Transverse colon (tissue), 4 donors: Measurements from ENCODE around the gene PLOD2. TPM values are rescaled to one million over a fixed set of nuclear protein-coding genes. Genes with fewer than 3 reads are reported as not detected.

Source experiments
- DNase-seq: peaks from one replicate; pipeline ENCODE4 v3.0.0-alpha.2; 2019
- H3K27ac ChIP-seq, 4 donors: fragments of 200-600 bp; sonication (generic); 2 replicates each; pipeline ENCODE4 v1.5.1; 2016 to 2018; ENCODE audit warnings: inconsistent platforms in 4 of 4
- H3K27me3 ChIP-seq: fragments of 200-600 bp; sonication (generic); 2 replicates; pipeline ENCODE4 v1.5.1; 2017; ENCODE audit warnings: inconsistent platforms
- H3K36me3 ChIP-seq, 4 donors: fragments of 200-600 bp; sonication (generic); 2 replicates each; pipeline ENCODE4 v1.5.1; 2017 to 2019; ENCODE audit warnings: inconsistent platforms in 4 of 4
- H3K4me1 ChIP-seq, 4 donors: fragments of 200-600 bp; sonication (generic); 2 replicates each; pipeline ENCODE4 v1.5.1; 2017 to 2020; ENCODE audit warnings: inconsistent platforms in 4 of 4
- H3K4me3 ChIP-seq, 4 donors: fragments of 200-600 bp; sonication (generic); 1 replicate in 1 of 4; 2 replicates in 3 of 4; pipeline versions ENCODE4 v1.5.1 to v1.6.1; 2017 to 2019; ENCODE audit warnings: inconsistent platforms in 4 of 4
- H3K9me3 ChIP-seq, 2 donors: fragments of 200-600 bp; sonication (generic); 2 replicates each; pipeline ENCODE4 v1.5.1; 2017 to 2019; ENCODE audit warnings: inconsistent platforms in 2 of 2
- CTCF ChIP-seq, 5 experiments: fragments of 200-600 bp in 3 of 5; fragments of 450-650 bp in 2 of 5; sonication (generic) in 3 of 5; IDR thresholded peaks; 1 replicate in 2 of 5; 2 replicates in 3 of 5; pipeline ENCODE4 v1.5.1; 2016 to 2017; ENCODE audit warnings: antibody characterized with exemption in 5 of 5, inconsistent platforms in 3 of 5, mild to moderate bottlenecking in 2 of 5, moderate library complexity in 1 of 5
- EP300 ChIP-seq: sonication (generic); formaldehyde crosslinking; IDR thresholded peaks from one replicate; pipeline ENCODE4 v1.6.1; 2017; ENCODE audit warnings: antibody characterized with exemption, low read depth
- POLR2A ChIP-seq: fragments of 450-650 bp; IDR thresholded peaks from one replicate; pipeline ENCODE4 v1.6.1; 2016; ENCODE audit warnings: antibody characterized with exemption, mild to moderate bottlenecking, moderate library complexity
- POLR2AphosphoS5 ChIP-seq, 3 donors: sonication (generic); formaldehyde crosslinking; IDR thresholded peaks; one replicate each; pipeline ENCODE4 v1.6.1; 2016; ENCODE audit warnings: antibody characterized with exemption in 3 of 3
- WGBS, 2 donors: methylation state at CpG; one replicate each; pipeline ENCODE4 v1.1.5; 2018; ENCODE audit warnings: low coverage in 1 of 2; 5-methylcytosine and 5-hydroxymethylcytosine counted together
- in situ Hi-C, 4 donors: fragments of 200-750 bp; cut with MboI; loops; one replicate each; pipeline versions ENCODE4 v1.15.0 to v1.15.1; 2017; ENCODE audit warnings: low sequenced_read_pairs in 3 of 4, low pct_ligation_motif_present in 1 of 4, low pct_unique_long_range_greater_than_20kb in 1 of 4
- intact Hi-C: fragments of 100-400 bp; cut with DNase I; formaldehyde crosslinking; loops from one replicate; pipeline ENCODE4 v1.15.1; 2023; ENCODE audit warnings: low total_unique reads
- total RNA-seq, 4 donors: library from RNA; depleted of rRNA; stranded (reverse); fragments of >200 nt; gene quantifications; one replicate each; pipeline ENCODE4 v1.1.0, GENCODE V29; 2016

PLOD2 gene
- total RNA-seq, 4 donors from 2014 or later: 18.9 to 178 (median 92.0) TPM

GRCh38 chr3:146180376-146180775 is 19.4 kb upstream of the PLOD2 start:
- in situ Hi-C loops: loop anchor here in 1 of 4 donors (25.0 kb wide), 1 partner anchor 118 kb away; no protein-coding TSS in a partner anchor
- no peak overlapping the region for H3K27ac ChIP-seq
- H3K4me1 ChIP-seq: no peaks in the 10 kb centered on the region
- 86 to 92% methylated on average over 4 to 6 of the region's 6 CpGs for WGBS, 2 donors
- no peak overlapping the region for H3K4me3 ChIP-seq
- TF ChIP-seq POLR2AphosphoS5 (IDR thresholded peaks at IDR 0.05) (no peak), POLR2A (no peak), CTCF (IDR thresholded peaks at IDR 0.05) (no peak), EP300 (no peak)
- no peaks in the 10 kb centered on the region for H3K36me3 ChIP-seq
- H3K9me3 ChIP-seq: no peaks in the 10 kb centered on the region
- no peaks in the 10 kb centered on the region for H3K27me3 ChIP-seq
- intact Hi-C loops: no loop called here
- no peak for DNase-seq

GRCh38 chr3:146178006-146178689 is 17.2 kb upstream of the PLOD2 start:
- intact Hi-C loops: no loop called here
- DNase-seq: no peak
- Histone ChIP-seq H3K4me3 (no peak overlapping the region), H3K27me3 (no peaks in the 10 kb centered on the region), H3K9me3 (no peaks in the 10 kb centered on the region), H3K36me3 (no peaks in the 10 kb centered on the region), H3K27ac (peak overlapping the region in 2 of 4 donors; percentile 13 to 34), H3K4me1 (no peaks in the 10 kb centered on the region)
- 54 to 72% methylated on average over 6 of the region's 6 CpGs for WGBS, 2 donors
- in situ Hi-C loops: loop anchor here in 1 of 4 donors (25.0 kb wide), 1 partner anchor 116 kb away; no protein-coding TSS in a partner anchor
- TF ChIP-seq EP300 (no peak), CTCF (IDR thresholded peaks at IDR 0.05) (no peak), POLR2AphosphoS5 (IDR thresholded peaks at IDR 0.05) (no peak), POLR2A (no peak)

DNA sequence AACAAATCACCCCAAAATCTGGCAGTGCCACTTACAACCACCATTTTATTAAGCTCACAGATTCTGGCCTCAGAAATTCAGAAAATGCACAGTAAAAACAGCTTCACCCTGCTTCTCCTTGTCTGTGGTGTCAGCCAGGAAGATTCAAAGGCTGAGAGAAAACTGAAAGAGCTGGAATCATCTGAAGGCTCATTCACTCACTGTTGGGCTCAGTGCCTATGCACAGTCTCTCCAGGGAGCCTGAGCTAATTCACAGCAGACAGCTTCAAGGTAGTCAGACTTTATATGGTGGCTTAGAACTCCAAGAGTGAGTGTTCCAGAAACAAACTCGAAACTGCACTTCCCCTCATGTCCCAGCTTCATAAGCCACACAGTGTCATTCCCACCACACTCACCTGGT is 16.5 kb upstream of the PLOD2 start:
- no peak overlapping the region for H3K4me3 ChIP-seq
- TF ChIP-seq EP300 (no peak), CTCF (IDR thresholded peaks at IDR 0.05) (no peak)
- in situ Hi-C loops (loop anchor here in 1 of 4 donors (25.0 kb wide), 1 partner anchor 115 kb away; no protein-coding TSS in a partner anchor), intact Hi-C loops (no loop called here)
- no peaks in the 10 kb centered on the region for H3K9me3 ChIP-seq
- H3K27ac ChIP-seq: peak overlapping the region in 2 of 4 donors; percentile 13 to 34
- H3K36me3 ChIP-seq: no peaks in the 10 kb centered on the region
- no peaks in the 10 kb centered on the region for H3K27me3 ChIP-seq
- 79% methylated on average over 1 of the region's 1 CpG; no CpG with 5 or more reads in 1 of the 2 donors for WGBS, 2 donors
- H3K4me1 ChIP-seq: no peaks in the 10 kb centered on the region
- no peak for DNase-seq

- DNase-seq: no peak
- 72% methylated on average over 3 of the region's 3 CpGs for WGBS, 2 donors
- in situ Hi-C loops (loop anchor here in 1 of 4 donors (25.0 kb wide), 1 partner anchor 115 kb away; no protein-coding TSS in a partner anchor), intact Hi-C loops (no loop called here)
- H3K27ac ChIP-seq: no peak overlapping the region
- TF ChIP-seq CTCF (IDR thresholded peaks at IDR 0.05) (no peak), POLR2AphosphoS5 (IDR thresholded peaks at IDR 0.05) (no peak), EP300 (no peak), POLR2A (no peak)
- H3K4me1 ChIP-seq: no peaks in the 10 kb centered on the region
- H3K27me3 ChIP-seq: no peaks in the 10 kb centered on the region
- H3K9me3 ChIP-seq: no peaks in the 10 kb centered on the region
- no peak overlapping the region for H3K4me3 ChIP-seq
- no peaks in the 10 kb centered on the region for H3K36me3 ChIP-seq
Measured at GRCh38 chr3:146177072-146177471, 16.1 kb upstream of the PLOD2 start.
